HG02981 (cell line): ENCODE data around the gene DDX43.
A peak's percentile ranks its signal among the peaks of the same experiment; 100 is the strongest.
"Not testable (repeated sequence)": the region's sequence is repeated elsewhere in the genome, so short reads cannot be mapped to it uniquely, and the experiment has no call there.

Source experiments
- ATAC-seq: cut with Tn5 transposase; IDR thresholded peaks from one replicate; pipeline ENCODE4 v1.9.1; 2021; ENCODE audit warnings: mild to moderate bottlenecking, moderate library complexity; ENCODE audit not compliant: unreplicated experiment

DDX43 gene

GRCh38 chr6:73388800-73389512 is 5.7 kb upstream of the DDX43 start:
- peak; percentile 60 for ATAC-seq

GRCh38 chr6:73389854-73390253 is 4.8 kb upstream of the DDX43 start:
- ATAC-seq, result no peak

- ATAC-seq, result no peak
Measured at GRCh38 chr6:73391675-73392074, 3.0 kb upstream of the DDX43 start.

GRCh38 chr6:73392188-73392587 is 2.4 kb upstream of the DDX43 start:
- not testable (repeated sequence) for ATAC-seq

GRCh38 chr6:73393278-73393677 is 1.4 kb upstream of the DDX43 start:
- no peak for ATAC-seq

GRCh38 chr6:73395875-73396274 is 1.2 kb downstream of the DDX43 start:
- ATAC-seq, result no peak

GRCh38 chr6:73400656-73401055 is 6.0 kb downstream of the DDX43 start:
- ATAC-seq, result no peak

GRCh38 chr6:73409395-73409794 is 14.8 kb downstream of the DDX43 start:
- no peak for ATAC-seq

GRCh38 chr6:73413102-73413501 is 18.5 kb downstream of the DDX43 start:
- no peak for ATAC-seq

GRCh38 chr6:73418081-73418741 is 23.6 kb downstream of the DDX43 start:
- no peak for ATAC-seq

GRCh38 chr6:73421534-73421933 is 26.9 kb downstream of the DDX43 start:
- no peak for ATAC-seq

- no peak for ATAC-seq
Measured at GRCh38 chr6:73435236-73435635, 40.6 kb downstream of the DDX43 start.

GRCh38 chr6:73443555-73443954 is 48.9 kb downstream of the DDX43 start:
- ATAC-seq, result no peak

GRCh38 chr6:73451223-73452106 is 56.8 kb downstream of the DDX43 start:
- peak; percentile 50 for ATAC-seq

GRCh38 chr6:73452107-73452461 is 57.5 kb downstream of the DDX43 start, which contains the start of gene CGAS:
TSS of gene CGAS (minus strand) at chr6:73452297. CDS start at chr6:73452181, 116 bp downstream.
- ATAC-seq, result peak; percentile 66

GRCh38 chr6:73455865-73456629 is 61.4 kb downstream of the DDX43 start:
- ATAC-seq, result no peak

GRCh38 chr6:73459474-73459873 is 64.8 kb downstream of the DDX43 start:
- ATAC-seq, result not testable (repeated sequence)

- no peak for ATAC-seq
Measured at GRCh38 chr6:73460056-73460455, 65.4 kb downstream of the DDX43 start.

- ATAC-seq, result peak; percentile 92
Measured at GRCh38 chr6:73461537-73462350, 67.1 kb downstream of the DDX43 start, which contains the start of gene MTO1. TSS of gene MTO1 (plus strand) at chr6:73461737. CDS start at chr6:73461855, 118 bp downstream.
